ENCODE results near the gene UQCC3.
"Not testable (repeated sequence)": the region's sequence is repeated elsewhere in the genome, so short reads cannot be mapped to it uniquely, and the experiment has no call there.

The UQCC3 gene

DNA sequence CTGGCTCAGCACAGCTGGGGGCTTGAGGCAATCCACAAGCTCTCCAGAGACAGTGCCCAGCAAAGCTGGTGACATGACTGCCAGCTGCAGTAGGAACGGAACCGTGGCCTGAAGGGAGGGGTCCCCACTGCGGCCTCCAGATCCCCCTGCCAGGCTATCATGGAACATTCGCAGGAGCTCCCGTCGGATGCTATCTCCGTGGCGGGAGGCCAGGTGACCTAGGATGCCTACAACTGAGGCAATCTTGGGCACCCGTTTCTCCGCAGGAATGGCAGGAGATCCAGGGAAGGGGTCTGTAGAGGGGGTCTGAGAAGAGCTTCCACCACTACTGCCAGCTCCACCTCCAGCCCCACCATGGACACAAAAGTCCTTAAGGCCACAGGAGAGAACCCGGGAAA is 22.5 kb upstream of the UQCC3 start:
- peaks cover 38% of the 10 kb centered on the region for H3K36me3 ChIP-seq
- no peaks in the 10 kb centered on the region for H3K9me3 ChIP-seq (ENCODE audit: severe bottlenecking)
- TF ChIP-seq, protein P1, sequence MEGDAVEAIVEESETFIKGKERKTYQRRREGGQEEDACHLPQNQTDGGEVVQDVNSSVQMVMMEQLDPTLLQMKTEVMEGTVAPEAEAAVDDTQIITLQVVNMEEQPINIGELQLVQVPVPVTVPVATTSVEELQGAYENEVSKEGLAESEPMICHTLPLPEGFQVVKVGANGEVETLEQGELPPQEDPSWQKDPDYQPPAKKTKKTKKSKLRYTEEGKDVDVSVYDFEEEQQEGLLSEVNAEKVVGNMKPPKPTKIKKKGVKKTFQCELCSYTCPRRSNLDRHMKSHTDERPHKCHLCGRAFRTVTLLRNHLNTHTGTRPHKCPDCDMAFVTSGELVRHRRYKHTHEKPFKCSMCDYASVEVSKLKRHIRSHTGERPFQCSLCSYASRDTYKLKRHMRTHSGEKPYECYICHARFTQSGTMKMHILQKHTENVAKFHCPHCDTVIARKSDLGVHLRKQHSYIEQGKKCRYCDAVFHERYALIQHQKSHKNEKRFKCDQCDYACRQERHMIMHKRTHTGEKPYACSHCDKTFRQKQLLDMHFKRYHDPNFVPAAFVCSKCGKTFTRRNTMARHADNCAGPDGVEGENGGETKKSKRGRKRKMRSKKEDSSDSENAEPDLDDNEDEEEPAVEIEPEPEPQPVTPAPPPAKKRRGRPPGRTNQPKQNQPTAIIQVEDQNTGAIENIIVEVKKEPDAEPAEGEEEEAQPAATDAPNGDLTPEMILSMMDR (IDR thresholded peaks at IDR 0.05; ENCODE audit: low read depth, low read length) = no peak
- DNase-seq = no peak
- no peaks in the 10 kb centered on the region for H3K27me3 ChIP-seq (ENCODE audit: insufficient read depth, low read depth, severe bottlenecking)
- no peak overlapping the region for H3K4me3 ChIP-seq (ENCODE audit: low read depth, low read length)
- H3K27ac ChIP-seq = no peak overlapping the region

DNA sequence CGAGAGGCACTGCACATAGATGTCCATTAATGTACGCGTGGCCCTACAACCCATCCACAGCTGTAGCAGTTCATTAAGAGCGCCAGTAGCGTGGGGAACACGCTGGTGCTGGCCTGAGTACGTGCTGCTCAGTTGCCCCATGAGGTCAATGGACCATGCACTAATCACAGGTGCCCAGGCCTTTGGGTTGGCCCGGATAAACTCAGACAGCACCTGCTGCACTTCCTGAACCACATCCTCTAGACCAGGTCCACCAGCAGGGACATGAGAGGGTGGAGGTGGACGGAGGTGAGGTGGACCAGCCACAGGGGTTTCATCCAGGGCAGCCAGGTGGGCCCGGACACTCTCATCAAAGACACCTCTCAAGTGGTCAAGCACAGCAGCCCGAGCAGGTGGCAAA is 22.0 kb upstream of the UQCC3 start:
- H3K27me3 ChIP-seq (ENCODE audit: insufficient read depth, low read depth, severe bottlenecking) = no peaks in the 10 kb centered on the region
- no peaks in the 10 kb centered on the region for H3K9me3 ChIP-seq (ENCODE audit: severe bottlenecking)
- H3K36me3 ChIP-seq = peaks cover 35% of the 10 kb centered on the region
- TF ChIP-seq, protein P1 (IDR thresholded peaks at IDR 0.05; ENCODE audit: low read depth, low read length) = no peak
- DNase-seq = no peak
- H3K4me3 ChIP-seq (ENCODE audit: low read depth, low read length) = no peak overlapping the region
- no peak overlapping the region for H3K27ac ChIP-seq

DNA sequence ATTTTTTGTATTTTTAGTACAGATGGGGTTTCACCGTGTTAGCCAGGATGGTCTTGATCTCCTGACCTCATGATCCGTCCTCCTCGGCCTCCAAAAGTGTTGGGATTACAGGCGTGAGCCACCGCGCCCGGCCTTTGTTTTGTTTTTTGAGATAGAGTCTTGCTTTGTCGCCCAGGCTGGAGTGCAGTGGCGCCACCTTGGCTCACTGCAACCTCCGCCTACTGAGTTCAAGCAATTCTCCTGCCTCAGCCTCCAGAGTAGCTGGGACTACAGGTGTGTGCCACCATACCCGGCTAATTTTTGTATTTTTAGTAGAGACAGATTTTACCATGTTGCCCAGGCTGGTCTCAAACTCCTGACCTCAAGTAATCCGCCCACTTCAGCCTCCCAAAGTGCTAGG is 21.2 kb upstream of the UQCC3 start:
- H3K27ac ChIP-seq; DNase-seq; H3K27me3 ChIP-seq (ENCODE audit: insufficient read depth, low read depth, severe bottlenecking); H3K9me3 ChIP-seq (ENCODE audit: severe bottlenecking); H3K4me3 ChIP-seq (ENCODE audit: low read depth, low read length): not testable (repeated sequence)
- H3K36me3 ChIP-seq = peaks cover 29% of the 10 kb centered on the region

DNA sequence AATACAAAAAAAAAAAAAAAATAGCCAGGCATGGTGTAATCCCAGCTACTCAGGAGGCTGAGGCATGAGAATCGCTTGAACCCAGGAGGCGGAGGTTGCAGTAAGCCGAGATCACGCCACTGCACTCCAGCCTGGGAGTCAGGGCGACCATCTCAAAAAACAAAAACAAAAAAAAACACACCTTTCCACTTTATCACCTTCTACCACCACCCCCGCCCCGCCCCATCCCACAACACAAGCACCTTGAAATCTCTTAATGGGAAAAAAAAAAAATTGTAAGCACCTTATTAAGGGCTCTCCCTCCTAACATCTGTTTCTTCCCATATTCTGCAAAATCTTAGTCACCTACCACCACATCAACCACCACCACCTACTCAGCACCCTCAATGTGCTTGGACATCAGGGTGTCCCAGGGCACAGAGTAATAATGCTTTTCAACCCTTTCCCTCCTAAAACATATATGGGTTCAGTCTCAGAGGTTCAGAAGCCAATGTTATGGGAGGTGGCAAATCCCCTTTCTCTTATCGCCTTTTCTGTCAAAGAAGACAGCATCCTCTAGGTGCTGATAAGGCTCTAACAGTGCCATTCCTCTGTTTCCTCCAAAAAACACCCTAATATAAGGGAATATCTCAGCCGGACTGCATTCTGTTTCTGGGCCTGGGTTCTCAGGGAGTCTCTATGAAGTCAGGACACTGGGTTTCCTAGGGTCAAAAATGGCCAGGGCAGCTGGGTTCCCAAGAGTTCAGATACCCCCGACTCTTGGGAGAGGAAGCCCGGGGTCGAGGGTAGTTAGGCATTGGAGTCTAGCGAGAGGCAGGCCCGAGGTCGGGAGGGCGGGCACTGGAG is 19.1 kb upstream of the UQCC3 start:
- no peak for DNase-seq
- peak overlapping the region; percentile 93 for H3K27ac ChIP-seq
- peak overlapping the region; percentile 86 for H3K4me3 ChIP-seq (ENCODE audit: low read depth, low read length)
- H3K27me3 ChIP-seq (ENCODE audit: insufficient read depth, low read depth, severe bottlenecking) = no peaks in the 10 kb centered on the region
- TF ChIP-seq, protein P1 (IDR thresholded peaks at IDR 0.05; ENCODE audit: low read depth, low read length) = no peak
- peaks cover 24% of the 10 kb centered on the region for H3K36me3 ChIP-seq
- no peaks in the 10 kb centered on the region for H3K9me3 ChIP-seq (ENCODE audit: severe bottlenecking)

DNA sequence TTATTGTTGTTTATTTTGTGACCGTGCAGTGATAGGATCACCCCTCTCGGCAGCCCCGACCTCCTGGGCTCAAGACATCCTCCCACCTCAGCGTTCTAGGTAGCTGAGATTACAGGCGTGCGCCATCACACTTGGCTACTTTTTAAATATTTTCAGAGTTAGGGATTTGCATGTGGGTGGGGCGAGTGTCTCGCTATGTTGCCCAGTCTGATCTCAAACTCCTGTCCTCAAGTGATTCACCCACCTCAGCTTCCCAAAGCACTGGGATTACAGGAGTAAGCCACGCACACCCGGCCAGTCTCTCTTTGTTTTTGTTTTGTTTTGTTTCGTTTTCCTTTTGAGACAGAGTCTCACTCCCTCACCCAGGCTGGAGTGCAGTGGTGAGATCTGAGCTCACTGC is 17.2 kb upstream of the UQCC3 start:
- DNase-seq = no peak
- peaks cover 6% of the 10 kb centered on the region for H3K36me3 ChIP-seq
- no peaks in the 10 kb centered on the region for H3K27me3 ChIP-seq (ENCODE audit: insufficient read depth, low read depth, severe bottlenecking)
- peak overlapping the region; percentile 5; the same call in 1 of the 2 replicates for H3K27ac ChIP-seq
- H3K4me3 ChIP-seq (ENCODE audit: low read depth, low read length) = no peak overlapping the region
- TF ChIP-seq, protein P1 (IDR thresholded peaks at IDR 0.05; ENCODE audit: low read depth, low read length) = no peak
- H3K9me3 ChIP-seq (ENCODE audit: severe bottlenecking) = no peaks in the 10 kb centered on the region

DNA sequence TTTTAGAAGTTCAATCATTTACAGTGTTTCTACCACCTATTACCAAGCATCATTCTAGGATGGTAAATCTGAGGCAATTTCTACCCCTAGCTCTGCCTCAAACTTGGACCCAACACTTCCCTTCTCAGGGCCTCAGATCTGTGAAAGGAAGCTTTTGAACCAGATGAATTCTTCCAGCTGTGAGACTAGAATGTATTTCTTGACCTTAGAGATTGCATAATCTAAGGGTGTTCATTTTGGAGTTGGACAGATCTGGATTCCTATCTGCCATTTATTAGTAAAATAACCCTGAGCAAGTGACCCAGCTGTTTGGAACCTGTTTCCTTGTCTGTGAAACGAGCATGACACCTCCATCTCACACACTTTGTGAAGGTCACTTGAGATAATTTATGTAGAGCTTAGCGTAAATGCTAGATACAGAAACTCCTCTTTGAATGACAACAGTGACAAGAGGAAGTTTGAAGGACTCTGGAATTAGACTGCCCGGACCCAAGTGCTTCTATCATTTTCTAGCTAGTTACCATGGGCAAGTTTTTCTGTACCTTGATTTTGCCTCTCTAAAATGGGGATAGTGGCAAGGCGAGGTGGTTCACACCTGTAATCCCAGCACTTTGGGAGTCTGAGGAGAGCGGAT is 14.6 kb upstream of the UQCC3 start:
- no peak for DNase-seq
- no peaks in the 10 kb centered on the region for H3K27me3 ChIP-seq (ENCODE audit: insufficient read depth, low read depth, severe bottlenecking)

More for the DNA sequence above, 14.6 kb upstream of the UQCC3 start:
- Histone ChIP-seq H3K9me3 (ENCODE audit: severe bottlenecking) (no peaks in the 10 kb centered on the region), H3K4me3 (ENCODE audit: low read depth, low read length) (no peak overlapping the region), H3K36me3 (peaks cover 13% of the 10 kb centered on the region), H3K27ac (no peak overlapping the region; the same call in 1 of the 2 replicates)
- TF ChIP-seq, protein P1 (IDR thresholded peaks at IDR 0.05; ENCODE audit: low read depth, low read length) = no peak

Measured in WERI-Rb-1 (cell line).